ENCODE data around the gene TBCEL.

DNA sequence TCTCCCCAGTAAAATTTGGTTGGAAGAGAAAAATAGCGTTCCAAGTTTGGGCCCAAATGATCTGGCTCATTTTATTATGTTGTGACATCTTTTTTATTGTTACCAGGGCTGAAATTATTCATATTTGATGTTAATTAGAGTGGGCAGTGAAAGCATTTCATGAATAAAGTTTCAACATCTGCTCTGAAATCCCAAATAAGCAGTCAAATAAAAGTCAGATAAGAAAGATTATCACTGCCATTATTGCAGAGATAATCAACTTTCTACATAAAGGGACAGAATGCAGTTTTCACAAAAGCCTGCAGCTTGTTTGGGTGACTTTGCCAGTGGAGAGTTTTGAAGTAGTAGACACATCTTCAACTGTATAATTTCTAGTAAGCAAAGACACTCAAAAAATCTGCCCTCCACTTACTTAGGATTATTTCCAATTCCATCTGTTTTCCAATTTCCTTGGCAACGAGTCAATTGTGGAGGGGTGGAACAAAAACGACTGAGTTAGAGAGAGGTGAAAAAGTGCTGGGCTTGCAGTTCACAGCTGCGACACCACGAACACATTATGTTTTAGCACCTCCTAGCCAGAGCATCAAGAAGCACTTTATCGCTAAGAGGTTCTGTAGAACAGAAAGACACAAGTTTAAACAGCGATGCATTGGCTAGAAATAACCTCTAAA is 86.1 kb downstream of the TBCEL start:
- TF ChIP-seq, protein P1, sequence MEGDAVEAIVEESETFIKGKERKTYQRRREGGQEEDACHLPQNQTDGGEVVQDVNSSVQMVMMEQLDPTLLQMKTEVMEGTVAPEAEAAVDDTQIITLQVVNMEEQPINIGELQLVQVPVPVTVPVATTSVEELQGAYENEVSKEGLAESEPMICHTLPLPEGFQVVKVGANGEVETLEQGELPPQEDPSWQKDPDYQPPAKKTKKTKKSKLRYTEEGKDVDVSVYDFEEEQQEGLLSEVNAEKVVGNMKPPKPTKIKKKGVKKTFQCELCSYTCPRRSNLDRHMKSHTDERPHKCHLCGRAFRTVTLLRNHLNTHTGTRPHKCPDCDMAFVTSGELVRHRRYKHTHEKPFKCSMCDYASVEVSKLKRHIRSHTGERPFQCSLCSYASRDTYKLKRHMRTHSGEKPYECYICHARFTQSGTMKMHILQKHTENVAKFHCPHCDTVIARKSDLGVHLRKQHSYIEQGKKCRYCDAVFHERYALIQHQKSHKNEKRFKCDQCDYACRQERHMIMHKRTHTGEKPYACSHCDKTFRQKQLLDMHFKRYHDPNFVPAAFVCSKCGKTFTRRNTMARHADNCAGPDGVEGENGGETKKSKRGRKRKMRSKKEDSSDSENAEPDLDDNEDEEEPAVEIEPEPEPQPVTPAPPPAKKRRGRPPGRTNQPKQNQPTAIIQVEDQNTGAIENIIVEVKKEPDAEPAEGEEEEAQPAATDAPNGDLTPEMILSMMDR (IDR thresholded peaks at IDR 0.05; ENCODE audit: insufficient read depth, low read length): no peak
- no peak for TF ChIP-seq POLR2AphosphoS5 (IDR thresholded peaks at IDR 0.05; ENCODE audit: low read depth)
